ENCODE measurements around the gene ILKAP.

GRCh38 chr2:238146884-238147544 is 56.5 kb downstream of the ILKAP start:
- no peak for TF ChIP-seq CTCF (IDR thresholded peaks at IDR 0.05)
- TF ChIP-seq POLR2AphosphoS5 (IDR thresholded peaks at IDR 0.05) = no peak
